H1 (cell line): ENCODE results near the gene RNASE13. TPM values are rescaled to one million over a fixed set of nuclear protein-coding genes. Genes with fewer than 3 reads are reported as not detected.

Experiments
- BACH1 ChIP-seq: IDR thresholded peaks from 2 replicates; pipeline ENCODE4 v1.6.1; 2012; ENCODE audit warnings: low read length, improper control_type of control experiment
- CHD7 ChIP-seq: fragments of 300-600 bp; sonication (generic); IDR thresholded peaks from 2 replicates; pipeline ENCODE4 v1.7.1; 2012; ENCODE audit warnings: low read length, moderate library complexity, mild to moderate bottlenecking, inconsistent platforms; ENCODE audit not compliant: insufficient replicate concordance
- HDAC2 ChIP-seq, 2 experiments: fragments of 300-600 bp in 1 of 2; sonication (generic) in 1 of 2; IDR thresholded peaks; 2 replicates each; pipeline ENCODE4 v1.6.1; 2011 to 2012; ENCODE audit warnings: low read depth in 2 of 2, low read length in 2 of 2, mild to moderate bottlenecking in 2 of 2, moderate library complexity in 2 of 2, borderline replicate concordance in 1 of 2, inconsistent platforms in 1 of 2
- SIX5 ChIP-seq: IDR thresholded peaks from 2 replicates; pipeline ENCODE4 v1.6.1; 2011; ENCODE audit warnings: mild to moderate bottlenecking, low read depth, low read length
- polyA plus RNA-seq, 7 experiments: library from polyadenylated mRNA; depleted of rRNA in 3 of 7; stranded (reverse) in 5 of 7; unstranded in 2 of 7; fragments of >200 nt in 5 of 7; fragments of 200-250 nt in 2 of 7; gene quantifications; 1 replicate in 5 of 7; 2 replicates in 1 of 7; 4 replicates in 1 of 7; pipeline versions ENCODE4 v1.2.1 to v1.2.3, GENCODE V29; 2011 to 2013; ENCODE audit warnings: missing spikeins in 2 of 7, mixed read lengths in 2 of 7
- total RNA-seq: library from RNA; stranded (reverse); fragmentation: NEBNext Ultra II Directional; extraction: Animal tissue kit (Norgen Biotek cat#: 25700); gene quantifications from 2 replicates; pipeline ENCODE4 v1.2.1, GENCODE V29; 2021

The RNASE13 gene
- total and polyA plus RNA-seq, 2 of the 8 experiments (the other 6 are each of a cell fraction or from before 2014, with no cell fraction given) = not detected

- TF ChIP-seq CHD7 = no peak
- no peak for TF ChIP-seq SIX5
- TF ChIP-seq HDAC2 (IDR thresholded peaks at IDR 0.05; ENCODE audit: borderline replicate concordance in 1 of 2, low read depth in 2 of 2, low read length in 2 of 2) = no peak
- TF ChIP-seq BACH1 = no peak
Measured at GRCh38 chr14:21050597-21050996, 16.0 kb upstream of the RNASE13 start (continued).
